Pancreas (tissue), 10 donors: ENCODE results near the gene MAP2K5. TPM values are rescaled to one million over a fixed set of nuclear protein-coding genes. Genes with fewer than 3 reads are reported as not detected.

Experiments
- ATAC-seq, 4 donors: fragments of 200-7000 bp; cut with Tn5 transposase; one replicate each; pipeline versions ENCODE4 v1.8.0 to v1.9.1; 2020; ENCODE audit warnings: mild to moderate bottlenecking in 4 of 4, moderate library complexity in 4 of 4
- DNase-seq, 6 donors: peaks; one replicate each; pipeline ENCODE4 v3.0.0-alpha.2; 2020
- FAIRE-seq: peaks from 2 replicates; lab custom pipeline; 2012; peaks lifted over from hg19 to GRCh38; lab: Jason Lieb, UNC
- H3K27ac ChIP-seq, 4 donors: fragments of 200-600 bp; sonication (generic); 1 replicate in 3 of 4; 2 replicates in 1 of 4; pipeline versions ENCODE4 v1.5.0 to v1.8.0; 2020
- H3K27me3 ChIP-seq, 4 donors: fragments of 200-600 bp; one replicate each; pipeline ENCODE4 v1.8.0; 2021
- H3K36me3 ChIP-seq, 3 donors: fragments of 200-600 bp; sonication (generic) in 1 of 3; one replicate each; pipeline versions ENCODE4 v1.5.0 to v1.8.0; 2020 to 2021
- H3K4me1 ChIP-seq, 3 donors: fragments of 200-600 bp; one replicate each; pipeline ENCODE4 v1.8.0; 2021
- H3K4me3 ChIP-seq, 4 donors: fragments of 200-600 bp; sonication (generic) in 2 of 4; one replicate each; pipeline versions ENCODE4 v1.5.0 to v1.8.0; 2020 to 2021
- H3K9me3 ChIP-seq, 4 donors: fragments of 200-600 bp; one replicate each; pipeline ENCODE4 v1.8.0; 2021
- WGBS, 2 donors: extraction: QIAGEN DNeasy Blood & Tissue Kit; methylation state at CpG; one replicate each; pipeline ENCODE4 v1.1.7; 2013; 5-methylcytosine and 5-hydroxymethylcytosine counted together
- intact Hi-C, 3 donors: fragments of 100-400 bp; cut with DNase I; formaldehyde crosslinking; loops; one replicate each; pipeline versions ENCODE4 v1.11.1 to v1.14.2; 2022
- polyA plus RNA-seq, 2 donors: library from polyadenylated mRNA; stranded (reverse); fragments of 200-250 nt; gene quantifications; one replicate each; pipeline ENCODE4 v1.2.3, GENCODE V29; 2013
- total RNA-seq, 6 donors: library from RNA; stranded (reverse); fragmentation: NEBNext Ultra II Directional in 4 of 6; extraction: Animal tissue kit (Norgen Biotek cat#: 25700) in 4 of 6; gene quantifications; one replicate each; pipeline versions ENCODE4 v1.2.1 to v1.2.4, GENCODE V29; 2021 to 2023
- TF ChIP-seq, protein P1 (sequence below), 4 donors: fragments of 200-600 bp; sonication (generic) in 3 of 4; IDR thresholded peaks; one replicate each; pipeline versions ENCODE4 v1.5.0 to v1.8.0; 2021; ENCODE audit warnings: antibody characterized with exemption in 4 of 4
- donor health status: healthy with polysubstance abuse.
- donor health status: DM: no; HTN: no; CAD: no; lungs with moderate emphysema.
- donor health status: DM: no; HTN: no; CAD: no.
- donor health status: control.
- donor health status: control.
- donor health status: Bipolar disorder and iron deficiency.
- donor health status: DM: yes; HTN: yes; CAD: no.
- donor health status: DM: no; HTN: no; CAD: no.
- donor health status: DM: no; HTN: no; CAD: no.
- donor health status: DM: yes; HTN: yes; CAD: no.

Gene MAP2K5
- total and polyA plus RNA-seq, 8 donors, result 5.5 to 14.8 (median 10.0) TPM

- peaks cover 4 to 11% (median 8%) of the 10 kb centered on the region in 3 donors for H3K4me1 ChIP-seq
- H3K36me3 ChIP-seq, result no peaks in the 10 kb centered on the region
- H3K27me3 ChIP-seq, result peaks cover 0 to 62% (median 14%) of the 10 kb centered on the region in 4 donors
- intact Hi-C loops, result loop anchor here in 2 of 3 donors (5.0 to 10.0 kb wide), 2 partner anchors 365 to 373 kb away; no protein-coding TSS in a partner anchor
- no peak for DNase-seq
- WGBS, 2 donors, result 38 to 42% methylated on average over 67 to 68 of the region's 68 CpGs
- H3K9me3 ChIP-seq, result no peaks in the 10 kb centered on the region
- no peak overlapping the region for H3K4me3 ChIP-seq
- no peak for FAIRE-seq
- no peak overlapping the region for H3K27ac ChIP-seq
- ATAC-seq, result no peak
- TF ChIP-seq, protein P1, sequence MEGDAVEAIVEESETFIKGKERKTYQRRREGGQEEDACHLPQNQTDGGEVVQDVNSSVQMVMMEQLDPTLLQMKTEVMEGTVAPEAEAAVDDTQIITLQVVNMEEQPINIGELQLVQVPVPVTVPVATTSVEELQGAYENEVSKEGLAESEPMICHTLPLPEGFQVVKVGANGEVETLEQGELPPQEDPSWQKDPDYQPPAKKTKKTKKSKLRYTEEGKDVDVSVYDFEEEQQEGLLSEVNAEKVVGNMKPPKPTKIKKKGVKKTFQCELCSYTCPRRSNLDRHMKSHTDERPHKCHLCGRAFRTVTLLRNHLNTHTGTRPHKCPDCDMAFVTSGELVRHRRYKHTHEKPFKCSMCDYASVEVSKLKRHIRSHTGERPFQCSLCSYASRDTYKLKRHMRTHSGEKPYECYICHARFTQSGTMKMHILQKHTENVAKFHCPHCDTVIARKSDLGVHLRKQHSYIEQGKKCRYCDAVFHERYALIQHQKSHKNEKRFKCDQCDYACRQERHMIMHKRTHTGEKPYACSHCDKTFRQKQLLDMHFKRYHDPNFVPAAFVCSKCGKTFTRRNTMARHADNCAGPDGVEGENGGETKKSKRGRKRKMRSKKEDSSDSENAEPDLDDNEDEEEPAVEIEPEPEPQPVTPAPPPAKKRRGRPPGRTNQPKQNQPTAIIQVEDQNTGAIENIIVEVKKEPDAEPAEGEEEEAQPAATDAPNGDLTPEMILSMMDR (IDR thresholded peaks at IDR 0.05), result no peak
Measured at GRCh38 chr15:67829647-67830504, 287.4 kb downstream of the MAP2K5 start.

DNA sequence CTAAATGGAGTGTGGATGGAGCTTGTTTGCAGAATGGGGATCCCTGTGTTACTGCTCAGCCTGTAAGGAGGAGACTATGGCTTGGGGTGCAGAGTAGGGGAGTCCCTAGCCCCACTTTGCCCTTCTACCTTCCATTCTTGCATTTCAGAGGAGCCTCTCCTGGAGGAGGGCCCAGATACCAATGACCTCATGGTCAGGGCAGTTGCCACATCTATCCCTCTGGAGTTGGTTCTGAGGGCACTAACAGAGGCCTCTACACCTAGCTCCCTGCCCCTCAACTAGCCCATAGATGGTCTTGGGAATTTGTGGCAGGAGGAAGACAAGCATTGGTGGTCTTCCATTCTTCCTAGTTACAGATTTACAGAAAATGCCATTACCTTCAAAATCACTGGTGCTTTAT lies 288.9 kb downstream of the MAP2K5 start:
- intact Hi-C loops, result loop anchor here in 2 of 3 donors (5.0 to 10.0 kb wide), 2 partner anchors 367 to 374 kb away; no protein-coding TSS in a partner anchor
- DNase-seq (no peak), ATAC-seq (no peak), FAIRE-seq (no peak)
- H3K27me3 ChIP-seq, result peaks cover 0 to 53% (median 11%) of the 10 kb centered on the region in 4 donors
- no peak overlapping the region for H3K27ac ChIP-seq
- H3K9me3 ChIP-seq, result no peaks in the 10 kb centered on the region
- TF ChIP-seq, protein P1 (IDR thresholded peaks at IDR 0.05), result no peak
- H3K4me1 ChIP-seq, result peaks cover 0 to 8% (median 7%) of the 10 kb centered on the region in 3 donors
- no peak overlapping the region for H3K4me3 ChIP-seq
- H3K36me3 ChIP-seq, result no peaks in the 10 kb centered on the region

DNA sequence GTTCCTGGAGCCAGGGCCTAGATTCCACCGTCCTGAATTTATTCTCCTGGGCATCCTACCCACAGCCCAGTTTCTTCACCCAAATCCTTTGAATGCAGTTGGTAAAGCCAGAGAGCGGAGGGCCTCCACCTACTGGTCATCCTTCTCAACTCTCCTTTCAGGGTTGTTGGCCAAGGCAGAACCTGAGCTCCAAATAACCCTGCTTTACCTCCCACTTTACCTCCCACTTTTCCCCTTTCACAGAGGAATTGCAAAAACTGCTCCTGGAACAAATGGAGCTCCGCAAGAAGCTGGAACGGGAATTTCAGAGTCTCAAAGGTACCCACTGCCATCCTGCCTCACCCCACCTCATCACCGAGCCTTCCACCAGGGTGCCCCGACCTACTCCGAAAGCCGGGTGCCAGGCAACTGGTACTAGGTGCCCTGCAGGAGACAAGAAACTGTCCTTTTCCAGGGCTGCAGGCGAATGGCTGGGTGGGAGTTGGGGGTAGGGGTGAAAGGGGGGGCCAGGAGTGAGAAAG lies 289.6 kb downstream of the MAP2K5 start:
- ATAC-seq (no peak), FAIRE-seq (no peak), DNase-seq (no peak)
- H3K27me3 ChIP-seq, result peaks cover 0 to 46% (median 8%) of the 10 kb centered on the region in 4 donors
- WGBS, 2 donors, result 51 to 53% methylated on average over 9 of the region's 9 CpGs
- H3K27ac ChIP-seq, result no peak overlapping the region
- H3K4me3 ChIP-seq, result no peak overlapping the region
- intact Hi-C loops, result loop anchor here in 2 of 3 donors (5.0 to 10.0 kb wide), 2 partner anchors 367 to 375 kb away; no protein-coding TSS in a partner anchor
- H3K36me3 ChIP-seq, result no peaks in the 10 kb centered on the region
- H3K9me3 ChIP-seq, result no peaks in the 10 kb centered on the region
- peaks cover 0 to 8% (median 7%) of the 10 kb centered on the region in 3 donors for H3K4me1 ChIP-seq
- TF ChIP-seq, protein P1 (IDR thresholded peaks at IDR 0.05), result no peak

DNA sequence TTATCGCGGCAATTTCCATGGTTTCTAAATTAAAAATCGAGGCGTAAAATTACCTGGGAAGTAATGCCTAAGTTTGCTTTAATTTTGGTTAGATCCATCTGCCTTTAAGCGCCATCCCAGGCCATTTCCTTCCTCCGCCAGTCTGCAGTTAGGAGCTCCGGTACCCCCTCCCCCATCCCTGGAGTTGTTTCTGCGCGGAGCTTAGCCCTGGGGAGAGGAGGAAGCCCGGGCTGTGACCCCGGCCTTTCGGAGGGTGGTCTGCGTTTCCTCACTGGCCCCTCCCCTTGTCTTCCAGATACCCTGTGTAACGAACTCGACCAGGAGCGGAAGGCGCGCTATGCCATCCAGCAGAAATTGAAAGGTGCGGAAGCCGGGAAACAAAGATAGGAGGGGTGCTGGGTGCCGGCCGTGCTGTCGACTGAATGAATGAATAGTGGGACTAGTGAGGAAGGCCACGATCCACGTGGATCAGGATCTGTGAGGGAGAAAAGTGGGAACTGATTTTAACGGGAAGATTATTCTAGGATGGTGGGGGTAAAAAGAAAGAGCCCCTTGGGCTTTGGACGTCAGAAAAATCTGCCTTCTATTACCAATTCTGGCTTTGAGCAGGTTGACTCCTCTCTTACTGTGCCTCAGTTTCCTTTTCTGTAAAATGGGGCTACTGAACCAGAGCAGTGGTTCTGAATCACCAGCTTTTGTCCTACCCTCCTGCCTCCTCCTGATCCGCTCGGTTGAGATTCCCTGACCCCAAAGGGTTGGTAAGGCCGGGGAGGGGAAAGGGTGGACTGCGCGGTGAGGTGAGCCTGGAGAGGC lies 290.6 kb downstream of the MAP2K5 start:
- FAIRE-seq (no peak), DNase-seq (no peak), ATAC-seq (no peak)
- H3K4me1 ChIP-seq, result peaks cover 0 to 8% (median 7%) of the 10 kb centered on the region in 3 donors
- peak overlapping the region in 2 of 4 donors; percentile 21 to 43 for H3K4me3 ChIP-seq
- H3K27ac ChIP-seq, result no peak overlapping the region
- intact Hi-C loops, result loop anchor here in 2 of 3 donors (5.0 to 10.0 kb wide), 2 partner anchors 368 to 376 kb away; no protein-coding TSS in a partner anchor
- peaks cover 0 to 36% (median 2%) of the 10 kb centered on the region in 4 donors for H3K27me3 ChIP-seq
- no peaks in the 10 kb centered on the region for H3K9me3 ChIP-seq
- H3K36me3 ChIP-seq, result no peaks in the 10 kb centered on the region
- 17 to 21% methylated on average over 32 of the region's 32 CpGs for WGBS, 2 donors
- TF ChIP-seq, protein P1 (IDR thresholded peaks at IDR 0.05), result no peak
